Omental fat pad (tissue), 4 donors: ENCODE measurements around the gene PRPSAP1. TPM values are rescaled to one million over a fixed set of nuclear protein-coding genes. Genes with fewer than 3 reads are reported as not detected.

Source experiments
- ATAC-seq: fragments of 150-250 bp; one replicate; pipeline ENCODE4 v1.9.1; 2016; ENCODE audit warnings: mild to moderate bottlenecking, moderate library complexity; ENCODE audit not compliant: low FRiP score
- DNase-seq: peaks from one replicate; pipeline ENCODE4 v3.0.0-alpha.2; 2019; ENCODE audit warnings: low spot score
- small RNA-seq: library from RNA; depleted of rRNA; stranded (forward); fragments of <200 nt; gene quantifications from one replicate; pipeline ENCODE3, GENCODE V24; 2016
- total RNA-seq, 4 donors: library from RNA; depleted of rRNA; stranded (reverse); fragments of >200 nt; gene quantifications; one replicate each; pipeline ENCODE4 v1.1.0, GENCODE V29; 2016
- TF ChIP-seq, protein P1 (sequence below), 3 donors: fragments of 450-650 bp; IDR thresholded peaks; one replicate each; pipeline ENCODE4 v1.5.1; 2016 to 2017; ENCODE audit warnings: antibody characterized with exemption in 3 of 3, mild to moderate bottlenecking in 3 of 3, moderate library complexity in 2 of 3

The PRPSAP1 gene
- total RNA-seq, 4 donors from 2014 or later, result 31.3 to 80.4 (median 53.7) TPM

DNA sequence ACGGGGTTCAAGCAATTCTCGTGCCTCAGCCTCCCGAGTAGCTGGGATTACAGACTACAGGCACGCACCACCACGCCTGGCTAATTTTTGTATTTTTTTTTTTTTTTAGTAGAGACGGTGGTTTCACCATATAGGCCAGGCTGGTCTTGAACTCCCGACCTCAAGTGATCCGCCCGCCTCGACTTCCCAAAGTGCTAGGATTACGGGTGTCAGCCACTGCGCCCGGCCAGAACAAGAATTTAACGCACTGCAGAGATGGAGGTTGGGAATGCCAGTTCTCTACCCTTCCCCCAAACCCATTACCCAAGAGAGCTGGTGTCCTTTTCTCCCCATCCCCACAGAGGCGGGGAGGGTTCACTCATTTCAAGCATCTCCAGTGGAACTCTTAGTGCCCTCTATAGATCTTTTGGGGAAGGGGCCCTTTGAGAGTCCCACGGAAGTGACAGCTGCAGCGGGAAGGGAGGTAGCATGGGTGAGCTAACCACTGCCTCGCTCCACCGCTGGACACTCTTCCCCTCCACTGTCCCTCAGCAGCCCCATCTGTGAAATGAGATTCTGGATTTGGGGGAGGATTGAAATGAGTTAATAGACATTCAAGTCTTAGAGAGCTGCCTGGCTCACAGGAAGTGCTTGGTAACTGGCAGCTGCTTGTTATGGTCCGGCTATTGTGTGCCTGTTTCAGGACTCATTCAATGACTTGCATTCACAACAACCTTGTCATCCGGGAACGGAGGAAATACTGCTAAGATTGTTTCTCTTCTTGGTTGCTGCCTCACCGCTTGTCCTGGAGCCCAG, 92.1 kb downstream of the PRPSAP1 start:
- DNase-seq (no peak), ATAC-seq (no peak)
- TF ChIP-seq, protein P1, sequence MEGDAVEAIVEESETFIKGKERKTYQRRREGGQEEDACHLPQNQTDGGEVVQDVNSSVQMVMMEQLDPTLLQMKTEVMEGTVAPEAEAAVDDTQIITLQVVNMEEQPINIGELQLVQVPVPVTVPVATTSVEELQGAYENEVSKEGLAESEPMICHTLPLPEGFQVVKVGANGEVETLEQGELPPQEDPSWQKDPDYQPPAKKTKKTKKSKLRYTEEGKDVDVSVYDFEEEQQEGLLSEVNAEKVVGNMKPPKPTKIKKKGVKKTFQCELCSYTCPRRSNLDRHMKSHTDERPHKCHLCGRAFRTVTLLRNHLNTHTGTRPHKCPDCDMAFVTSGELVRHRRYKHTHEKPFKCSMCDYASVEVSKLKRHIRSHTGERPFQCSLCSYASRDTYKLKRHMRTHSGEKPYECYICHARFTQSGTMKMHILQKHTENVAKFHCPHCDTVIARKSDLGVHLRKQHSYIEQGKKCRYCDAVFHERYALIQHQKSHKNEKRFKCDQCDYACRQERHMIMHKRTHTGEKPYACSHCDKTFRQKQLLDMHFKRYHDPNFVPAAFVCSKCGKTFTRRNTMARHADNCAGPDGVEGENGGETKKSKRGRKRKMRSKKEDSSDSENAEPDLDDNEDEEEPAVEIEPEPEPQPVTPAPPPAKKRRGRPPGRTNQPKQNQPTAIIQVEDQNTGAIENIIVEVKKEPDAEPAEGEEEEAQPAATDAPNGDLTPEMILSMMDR (IDR thresholded peaks at IDR 0.05), result no peak

DNA sequence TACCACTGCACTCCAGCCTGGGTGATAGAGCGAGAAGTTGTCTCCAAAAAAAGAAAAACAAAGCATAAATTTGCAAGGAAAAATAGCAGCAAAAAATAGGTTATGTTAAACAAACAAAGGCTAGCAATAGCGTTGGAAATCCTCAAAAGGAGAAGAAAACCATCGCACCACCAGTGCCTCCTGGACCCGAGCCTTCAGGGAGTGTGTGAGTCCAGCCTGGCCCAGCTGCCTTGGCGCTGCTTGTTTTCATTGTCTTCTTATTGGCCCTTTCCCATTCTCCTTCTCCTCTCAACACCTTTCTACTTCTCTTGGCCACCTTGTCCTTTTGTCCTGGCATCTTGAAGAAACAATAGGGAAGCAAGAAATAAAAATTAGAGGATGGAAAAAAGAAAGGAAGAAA, 93.0 kb downstream of the PRPSAP1 start:
- DNase-seq, result no peak
- TF ChIP-seq, protein P1 (IDR thresholded peaks at IDR 0.05), result no peak
- ATAC-seq, result no peak

DNA sequence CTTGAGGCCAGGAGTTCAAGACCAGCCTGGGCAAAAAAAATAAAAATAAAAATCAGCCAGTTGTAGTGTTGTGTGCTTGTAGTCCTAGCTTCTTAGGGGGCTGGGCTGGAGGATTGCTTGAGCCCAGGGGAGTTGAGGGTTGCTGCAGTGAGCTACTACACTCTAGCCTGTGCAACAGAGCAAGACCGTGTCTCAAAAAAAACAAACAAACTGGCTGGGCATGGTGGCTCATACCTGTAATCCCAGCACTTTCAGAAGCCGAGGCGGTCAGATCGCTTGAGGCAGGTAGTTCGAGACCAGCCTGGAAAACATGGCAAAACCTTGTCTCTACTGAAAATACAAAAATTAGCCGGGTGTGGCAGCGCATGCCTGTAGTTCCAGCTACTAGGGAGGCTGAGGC, 93.5 kb downstream of the PRPSAP1 start:
- ATAC-seq (no peak), DNase-seq (no peak)
- TF ChIP-seq, protein P1 (IDR thresholded peaks at IDR 0.05), result no peak

Small RNA genes lying within 50 kb of the gene (small RNA-seq; reads per million reads assigned to genes)
- not detected for gene RF00019
- not detected for gene RNU6-24P

Other genes starting within 250 kb of the PRPSAP1 start
- under 1 TPM in 1 of 4 donors, not detected in 3; 0.46 TPM for gene FOXJ1, start 212.7 kb downstream of the PRPSAP1 start, total RNA-seq
- 10 to 100 TPM in 3 of 4 donors, 1 to 10 TPM in 1; 8.4 to 23.5 (median 17.4) TPM for gene RNF157, start 113.4 kb downstream of the PRPSAP1 start, total RNA-seq
- gene UBALD2, start 88.6 kb downstream of the PRPSAP1 start, total RNA-seq, result 10 to 100 TPM in 2 of 4 donors, 1 to 10 TPM in 2; 7.0 to 25.9 (median 13.7) TPM
- 1 to 10 TPM; 1.2 to 1.8 (median 1.6) TPM for gene QRICH2, start 45.6 kb downstream of the PRPSAP1 start, total RNA-seq
- gene SPHK1, start 30.7 kb upstream of the PRPSAP1 start, total RNA-seq, result 100 to 1,000 TPM in 1 of 4 donors, 10 to 100 TPM in 2, 1 to 10 TPM in 1; 8.7 to 107 (median 17.5) TPM
- gene UBE2O, start 99.2 kb upstream of the PRPSAP1 start, total RNA-seq, result 10 to 100 TPM; 12.5 to 27.5 (median 20.0) TPM
- gene AANAT, start 113.7 kb upstream of the PRPSAP1 start, total RNA-seq, result not detected
- 10 to 100 TPM; 29.9 to 77.9 (median 56.7) TPM for gene RHBDF2, start 147.5 kb upstream of the PRPSAP1 start, total RNA-seq
- 10 to 100 TPM; 18.9 to 46.2 (median 35.2) TPM for gene CYGB, start 183.8 kb upstream of the PRPSAP1 start, total RNA-seq
- gene PRCD, start 186.1 kb upstream of the PRPSAP1 start, total RNA-seq, result 10 to 100 TPM in 1 of 4 donors, 1 to 10 TPM in 3; 2.3 to 20.0 (median 3.5) TPM
- 10 to 100 TPM in 2 of 4 donors, 1 to 10 TPM in 2; 4.2 to 12.1 (median 9.7) TPM for gene ST6GALNAC2, start 231.9 kb upstream of the PRPSAP1 start, total RNA-seq